ENCODE measurements around the gene GPC6. TPM values are rescaled to one million over a fixed set of nuclear protein-coding genes. Genes with fewer than 3 reads are reported as not detected.

The GPC6 gene
- total and polyA plus RNA-seq, 4 donors = 5.0 to 37.4 (median 18.9) TPM

GRCh38 chr13:93680329-93680728, 453.7 kb downstream of the GPC6 start:
- ATAC-seq (ENCODE audit: low FRiP score) = no peak
- no peaks in the 10 kb centered on the region for H3K36me3 ChIP-seq (ENCODE audit: control insufficient read depth in 1 of 2, insufficient read depth in 2 of 2, low read length in 1 of 2)
- H3K27ac ChIP-seq (ENCODE audit: low read depth in 1 of 2, low read length in 2 of 2) = no peak overlapping the region
- intact Hi-C loops (cut with DNase I) = no loop called here
- 97% methylated on average over 2 of the region's 2 CpGs for WGBS, 2 donors
- no peaks in the 10 kb centered on the region for H3K9me3 ChIP-seq (ENCODE audit: control insufficient read depth, low read length)
- DNase-seq = no peak
- no peaks in the 10 kb centered on the region for H3K27me3 ChIP-seq (ENCODE audit: control insufficient read depth in 1 of 2, insufficient read depth in 2 of 2, low read length in 1 of 2)
- H3K4me1 ChIP-seq (ENCODE audit: control insufficient read depth in 1 of 2, insufficient read depth in 2 of 2, low read length in 2 of 2) = no peaks in the 10 kb centered on the region
- H3K4me3 ChIP-seq (ENCODE audit: low read length in 2 of 2) = no peak overlapping the region

DNA sequence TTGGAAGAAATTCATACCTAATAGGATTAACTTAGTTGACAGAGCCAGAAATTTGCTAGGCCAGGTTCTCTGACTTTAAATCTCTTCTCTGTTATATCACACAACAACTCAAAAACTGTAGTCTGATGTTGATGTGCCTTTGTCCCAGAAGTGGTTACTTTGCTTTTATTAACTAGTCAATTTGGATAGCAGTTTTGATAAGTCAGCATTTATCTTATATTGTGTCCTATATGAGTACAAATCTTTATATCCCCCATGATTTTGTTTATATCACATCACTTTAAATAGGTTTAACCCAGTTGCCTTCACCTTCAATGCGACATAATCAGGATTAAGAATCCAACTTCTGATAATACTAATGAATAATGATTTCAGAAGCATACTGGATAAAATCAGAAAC, 459.3 kb downstream of the GPC6 start:
- Histone ChIP-seq H3K27ac (ENCODE audit: low read depth in 1 of 2, low read length in 2 of 2) (no peak overlapping the region), H3K36me3 (ENCODE audit: control insufficient read depth in 1 of 2, insufficient read depth in 2 of 2, low read length in 1 of 2) (no peaks in the 10 kb centered on the region), H3K9me3 (ENCODE audit: control insufficient read depth, low read length) (no peaks in the 10 kb centered on the region), H3K27me3 (ENCODE audit: control insufficient read depth in 1 of 2, insufficient read depth in 2 of 2, low read length in 1 of 2) (no peaks in the 10 kb centered on the region), H3K4me3 (ENCODE audit: low read length in 2 of 2) (no peak overlapping the region), H3K4me1 (ENCODE audit: control insufficient read depth in 1 of 2, insufficient read depth in 2 of 2, low read length in 2 of 2) (no peaks in the 10 kb centered on the region)
- no peak for ATAC-seq (ENCODE audit: low FRiP score)
- intact Hi-C loops (cut with DNase I) = no loop called here
- DNase-seq = no peak
- WGBS, 2 donors = 98% methylated on average over 1 of the region's 1 CpG

- Histone ChIP-seq H3K27ac (ENCODE audit: low read depth in 1 of 2, low read length in 2 of 2) (no peak overlapping the region), H3K4me3 (ENCODE audit: low read length in 2 of 2) (no peak overlapping the region), H3K36me3 (ENCODE audit: control insufficient read depth in 1 of 2, insufficient read depth in 2 of 2, low read length in 1 of 2) (no peaks in the 10 kb centered on the region), H3K4me1 (ENCODE audit: control insufficient read depth in 1 of 2, insufficient read depth in 2 of 2, low read length in 2 of 2) (no peaks in the 10 kb centered on the region), H3K9me3 (ENCODE audit: control insufficient read depth, low read length) (no peaks in the 10 kb centered on the region), H3K27me3 (ENCODE audit: control insufficient read depth in 1 of 2, insufficient read depth in 2 of 2, low read length in 1 of 2) (no peaks in the 10 kb centered on the region)
- DNase-seq (no peak), ATAC-seq (ENCODE audit: low FRiP score) (no peak)
- intact Hi-C loops (cut with DNase I) = no loop called here
Observed at GRCh38 chr13:93686399-93686798, 459.8 kb downstream of the GPC6 start.

DNA sequence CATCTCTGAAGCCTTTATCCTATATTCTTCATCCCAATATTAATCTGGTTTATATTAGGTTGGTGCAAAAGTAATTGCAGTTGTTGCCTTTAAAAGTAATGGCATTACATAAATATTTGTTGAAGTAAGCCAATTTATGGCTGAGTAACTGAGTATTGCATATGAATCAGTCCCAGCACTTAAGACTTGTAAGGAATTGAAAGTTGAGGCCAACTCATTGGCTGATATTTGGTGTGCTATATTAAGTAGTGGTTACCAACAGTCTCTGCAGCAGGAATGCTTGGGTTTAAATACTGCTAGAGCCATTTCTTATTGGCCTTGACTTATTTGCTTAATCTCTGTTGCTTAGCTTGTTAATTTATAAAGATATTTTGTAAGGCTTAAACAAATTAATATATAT, 460.7 kb downstream of the GPC6 start:
- no peaks in the 10 kb centered on the region for H3K9me3 ChIP-seq (ENCODE audit: control insufficient read depth, low read length)
- no peaks in the 10 kb centered on the region for H3K4me1 ChIP-seq (ENCODE audit: control insufficient read depth in 1 of 2, insufficient read depth in 2 of 2, low read length in 2 of 2)
- H3K36me3 ChIP-seq (ENCODE audit: control insufficient read depth in 1 of 2, insufficient read depth in 2 of 2, low read length in 1 of 2) = no peaks in the 10 kb centered on the region
- intact Hi-C loops (cut with DNase I) = no loop called here
- no peak overlapping the region for H3K27ac ChIP-seq (ENCODE audit: low read depth in 1 of 2, low read length in 2 of 2)
- ATAC-seq (ENCODE audit: low FRiP score) (no peak), DNase-seq (no peak)
- no peak overlapping the region for H3K4me3 ChIP-seq (ENCODE audit: low read length in 2 of 2)
- no peaks in the 10 kb centered on the region for H3K27me3 ChIP-seq (ENCODE audit: control insufficient read depth in 1 of 2, insufficient read depth in 2 of 2, low read length in 1 of 2)

- ATAC-seq (ENCODE audit: low FRiP score) (no peak), DNase-seq (no peak)
- Histone ChIP-seq H3K4me3 (ENCODE audit: low read length in 2 of 2) (no peak overlapping the region), H3K27ac (ENCODE audit: low read depth in 1 of 2, low read length in 2 of 2) (no peak overlapping the region), H3K4me1 (ENCODE audit: control insufficient read depth in 1 of 2, insufficient read depth in 2 of 2, low read length in 2 of 2) (no peaks in the 10 kb centered on the region), H3K36me3 (ENCODE audit: control insufficient read depth in 1 of 2, insufficient read depth in 2 of 2, low read length in 1 of 2) (no peaks in the 10 kb centered on the region), H3K9me3 (ENCODE audit: control insufficient read depth, low read length) (no peaks in the 10 kb centered on the region), H3K27me3 (ENCODE audit: control insufficient read depth in 1 of 2, insufficient read depth in 2 of 2, low read length in 1 of 2) (no peaks in the 10 kb centered on the region)
- intact Hi-C loops (cut with DNase I) = no loop called here
Observed at GRCh38 chr13:93689333-93689732, 462.7 kb downstream of the GPC6 start.

DNA sequence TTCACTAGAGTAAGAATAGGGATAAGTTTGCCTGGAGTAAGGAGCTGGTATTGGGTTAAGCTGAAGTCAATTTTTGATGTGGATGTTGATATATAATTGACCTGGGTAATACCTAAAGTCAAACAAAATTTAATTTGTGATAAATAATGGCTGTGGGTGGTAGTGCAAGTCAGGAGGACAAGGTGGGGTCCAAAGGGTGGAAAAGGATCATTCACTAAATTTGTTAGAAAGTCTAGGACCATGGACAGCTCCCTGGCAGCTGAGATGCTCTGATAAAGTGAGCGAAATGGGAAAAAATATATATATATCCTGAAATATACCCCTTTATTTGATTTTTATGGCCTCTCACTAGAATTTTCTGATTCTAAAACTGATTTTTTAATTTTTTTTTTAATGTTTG, 463.5 kb downstream of the GPC6 start:
- no peaks in the 10 kb centered on the region for H3K9me3 ChIP-seq (ENCODE audit: control insufficient read depth, low read length)
- 29 to 50% methylated on average over 1 of the region's 1 CpG for WGBS, 2 donors
- no peaks in the 10 kb centered on the region for H3K27me3 ChIP-seq (ENCODE audit: control insufficient read depth in 1 of 2, insufficient read depth in 2 of 2, low read length in 1 of 2)
- DNase-seq (no peak), ATAC-seq (ENCODE audit: low FRiP score) (no peak)
- no peak overlapping the region for H3K4me3 ChIP-seq (ENCODE audit: low read length in 2 of 2)
- H3K36me3 ChIP-seq (ENCODE audit: control insufficient read depth in 1 of 2, insufficient read depth in 2 of 2, low read length in 1 of 2) = no peaks in the 10 kb centered on the region
- H3K4me1 ChIP-seq (ENCODE audit: control insufficient read depth in 1 of 2, insufficient read depth in 2 of 2, low read length in 2 of 2) = no peaks in the 10 kb centered on the region
- H3K27ac ChIP-seq (ENCODE audit: low read depth in 1 of 2, low read length in 2 of 2) = no peak overlapping the region
- intact Hi-C loops (cut with DNase I) = no loop called here

DNA sequence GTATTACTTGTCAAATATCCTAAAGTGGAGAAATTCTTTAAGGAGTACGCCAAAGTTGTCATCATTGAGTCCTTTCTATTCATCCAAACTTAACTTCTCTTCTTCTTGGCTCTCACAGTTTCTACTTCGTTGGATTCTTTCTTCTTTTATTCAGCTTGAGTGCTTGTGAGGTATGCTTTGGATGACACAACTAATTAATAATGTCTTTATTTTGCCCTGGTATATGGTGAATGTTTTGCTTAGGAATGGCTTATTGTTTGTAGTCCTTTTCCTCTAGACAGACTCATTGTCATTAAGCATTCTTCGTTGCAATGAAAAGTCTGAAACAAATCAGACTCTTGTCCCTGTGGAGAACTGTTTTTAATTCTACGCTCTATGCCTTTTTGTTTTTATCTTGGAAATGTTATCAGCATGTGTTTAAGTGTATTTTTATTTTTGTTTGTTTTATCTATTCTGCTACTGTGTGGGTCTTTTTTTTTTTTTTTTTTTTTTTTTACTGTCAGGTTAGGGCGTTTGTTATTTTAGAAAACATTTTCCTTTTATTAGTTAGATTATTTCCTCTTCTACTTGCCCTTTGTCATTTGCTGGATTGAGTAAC, 471.5 kb downstream of the GPC6 start:
- Histone ChIP-seq H3K27ac (ENCODE audit: low read depth in 1 of 2, low read length in 2 of 2) (no peak overlapping the region), H3K4me3 (ENCODE audit: low read length in 2 of 2) (no peak overlapping the region), H3K36me3 (ENCODE audit: control insufficient read depth in 1 of 2, insufficient read depth in 2 of 2, low read length in 1 of 2) (no peaks in the 10 kb centered on the region), H3K4me1 (ENCODE audit: control insufficient read depth in 1 of 2, insufficient read depth in 2 of 2, low read length in 2 of 2) (no peaks in the 10 kb centered on the region), H3K9me3 (ENCODE audit: control insufficient read depth, low read length) (no peaks in the 10 kb centered on the region), H3K27me3 (ENCODE audit: control insufficient read depth in 1 of 2, insufficient read depth in 2 of 2, low read length in 1 of 2) (no peaks in the 10 kb centered on the region)
- intact Hi-C loops (cut with DNase I) = no loop called here
- no peak for ATAC-seq (ENCODE audit: low FRiP score)
- no peak for DNase-seq
- WGBS, 2 donors = 76 to 81% methylated on average over 5 of the region's 5 CpGs

DNA sequence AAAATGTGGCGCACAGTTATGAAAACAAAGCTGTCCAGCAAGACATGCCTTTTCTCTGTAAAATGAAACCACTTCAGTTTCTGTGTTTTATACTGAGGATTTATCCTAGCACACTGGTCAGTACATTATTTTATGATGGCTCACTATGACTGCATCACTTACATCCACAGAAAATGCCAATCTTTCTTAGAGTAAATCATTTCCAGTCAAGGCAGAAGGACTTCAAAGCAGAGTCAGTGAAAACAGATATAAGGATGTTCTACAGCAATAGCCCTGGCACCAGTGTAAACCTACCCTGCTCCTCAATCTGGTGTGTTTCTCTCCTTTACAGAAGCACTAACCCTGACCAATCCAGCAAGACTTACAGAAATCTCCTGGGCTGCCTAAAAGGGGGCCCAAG, 473.5 kb downstream of the GPC6 start:
- Histone ChIP-seq H3K9me3 (ENCODE audit: control insufficient read depth, low read length) (no peaks in the 10 kb centered on the region), H3K27me3 (ENCODE audit: control insufficient read depth in 1 of 2, insufficient read depth in 2 of 2, low read length in 1 of 2) (no peaks in the 10 kb centered on the region), H3K27ac (ENCODE audit: low read depth in 1 of 2, low read length in 2 of 2) (no peak overlapping the region), H3K4me3 (ENCODE audit: low read length in 2 of 2) (no peak overlapping the region), H3K36me3 (ENCODE audit: control insufficient read depth in 1 of 2, insufficient read depth in 2 of 2, low read length in 1 of 2) (no peaks in the 10 kb centered on the region), H3K4me1 (ENCODE audit: control insufficient read depth in 1 of 2, insufficient read depth in 2 of 2, low read length in 2 of 2) (no peaks in the 10 kb centered on the region)
- no peak for DNase-seq
- ATAC-seq (ENCODE audit: low FRiP score) = no peak
- 46 to 70% methylated on average over 1 of the region's 1 CpG for WGBS, 2 donors
- intact Hi-C loops (cut with DNase I) = no loop called here

GRCh38 chr13:93708308-93709075, 481.9 kb downstream of the GPC6 start:
- ATAC-seq (ENCODE audit: low FRiP score) (no peak), DNase-seq (no peak)
- 90 to 93% methylated on average over 1 of the region's 1 CpG for WGBS, 2 donors
- H3K36me3 ChIP-seq (ENCODE audit: control insufficient read depth in 1 of 2, insufficient read depth in 2 of 2, low read length in 1 of 2) = peaks cover 0 to 1% of the 10 kb centered on the region in 2 donors
- H3K27me3 ChIP-seq (ENCODE audit: control insufficient read depth in 1 of 2, insufficient read depth in 2 of 2, low read length in 1 of 2) = no peaks in the 10 kb centered on the region
- intact Hi-C loops (cut with DNase I) = no loop called here
- peaks cover 2% of the 10 kb centered on the region for H3K9me3 ChIP-seq (ENCODE audit: control insufficient read depth, low read length)
- no peak overlapping the region for H3K4me3 ChIP-seq (ENCODE audit: low read length in 2 of 2)
- H3K4me1 ChIP-seq (ENCODE audit: control insufficient read depth in 1 of 2, insufficient read depth in 2 of 2, low read length in 2 of 2) = no peaks in the 10 kb centered on the region
- H3K27ac ChIP-seq (ENCODE audit: low read depth in 1 of 2, low read length in 2 of 2) = no peak overlapping the region
